Right atrium auricular region (tissue), 2 donors: ENCODE data around the gene PAX3. TPM values are rescaled to one million over a fixed set of nuclear protein-coding genes. Genes with fewer than 3 reads are reported as not detected.

Experiments
- DNase-seq: peaks from one replicate; pipeline ENCODE4 v3.0.0-alpha.2; 2019; ENCODE audit warnings: low spot score
- H3K27ac ChIP-seq, 2 donors: fragments of 200-600 bp; sonication (generic); 1 replicate in 1 of 2; 2 replicates in 1 of 2; pipeline ENCODE4 v1.5.1; 2016 to 2019
- H3K27me3 ChIP-seq, 2 donors: fragments of 200-600 bp; sonication (generic); one replicate each; pipeline versions ENCODE4 v1.5.1 to v1.6.0; 2017 to 2019
- H3K36me3 ChIP-seq: fragments of 200-600 bp; sonication (generic); one replicate; pipeline ENCODE4 v1.5.1; 2016
- H3K4me1 ChIP-seq, 2 donors: fragments of 200-600 bp; sonication (generic); one replicate each; pipeline versions ENCODE4 v1.5.1 to v1.6.0; 2017 to 2019
- H3K4me3 ChIP-seq, 2 donors: fragments of 200-600 bp; sonication (generic); 1 replicate in 1 of 2; 2 replicates in 1 of 2; pipeline ENCODE4 v1.5.1; 2017 to 2019; ENCODE audit warnings: mild to moderate bottlenecking in 1 of 2, moderate library complexity in 1 of 2
- H3K9me3 ChIP-seq, 2 donors: fragments of 200-600 bp; sonication (generic); one replicate each; pipeline ENCODE4 v1.5.1; 2019
- CTCF ChIP-seq, 2 donors: fragments of 200-600 bp; sonication (generic); IDR thresholded peaks; one replicate each; pipeline ENCODE4 v1.5.1; 2019; ENCODE audit warnings: antibody characterized with exemption in 2 of 2
- total RNA-seq, 2 donors: library from RNA; depleted of rRNA; stranded (reverse); fragments of >200 nt; gene quantifications; one replicate each; pipeline ENCODE4 v1.1.0, GENCODE V29; 2016

Gene PAX3
- total RNA-seq, 2 donors from 2014 or later: 0.24 to 1.7 TPM

GRCh38 chr2:222298001-222298310 is 842 bp downstream of the PAX3 start:
- Histone ChIP-seq H3K27me3 (peaks cover 81 to 89% of the 10 kb centered on the region in 2 donors), H3K36me3 (no peaks in the 10 kb centered on the region), H3K9me3 (no peaks in the 10 kb centered on the region), H3K4me1 (peaks cover 0 to 44% of the 10 kb centered on the region in 2 donors), H3K27ac (no peak overlapping the region), H3K4me3 (peak overlapping the region in 1 of 2 donors; percentile 24)
- DNase-seq: no peak
- no peak for TF ChIP-seq CTCF (IDR thresholded peaks at IDR 0.05)

DNA sequence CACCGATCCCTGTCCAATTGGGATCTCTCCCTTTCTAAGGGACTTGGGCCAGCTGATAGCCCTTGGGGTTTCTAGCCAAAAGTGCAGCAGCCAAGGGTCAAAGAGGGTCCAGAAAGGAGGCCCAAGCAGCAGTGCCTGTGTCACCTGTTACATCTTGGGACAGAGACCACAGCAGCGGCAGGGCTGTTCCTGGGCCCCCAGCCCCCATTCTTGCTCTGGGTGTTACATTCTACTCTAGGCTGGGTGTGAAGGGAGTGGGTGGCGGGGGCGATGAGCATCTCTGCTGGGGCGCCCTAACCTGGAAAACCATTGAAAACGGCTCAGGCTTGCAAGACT is 1.2 kb downstream of the PAX3 start:
- DNase-seq: no peak
- Histone ChIP-seq H3K27ac (no peak overlapping the region), H3K27me3 (peaks cover 79 to 87% of the 10 kb centered on the region in 2 donors), H3K4me1 (peaks cover 0 to 44% of the 10 kb centered on the region in 2 donors), H3K4me3 (no peak overlapping the region), H3K9me3 (no peaks in the 10 kb centered on the region), H3K36me3 (no peaks in the 10 kb centered on the region)
- TF ChIP-seq CTCF (IDR thresholded peaks at IDR 0.05): no peak

DNA sequence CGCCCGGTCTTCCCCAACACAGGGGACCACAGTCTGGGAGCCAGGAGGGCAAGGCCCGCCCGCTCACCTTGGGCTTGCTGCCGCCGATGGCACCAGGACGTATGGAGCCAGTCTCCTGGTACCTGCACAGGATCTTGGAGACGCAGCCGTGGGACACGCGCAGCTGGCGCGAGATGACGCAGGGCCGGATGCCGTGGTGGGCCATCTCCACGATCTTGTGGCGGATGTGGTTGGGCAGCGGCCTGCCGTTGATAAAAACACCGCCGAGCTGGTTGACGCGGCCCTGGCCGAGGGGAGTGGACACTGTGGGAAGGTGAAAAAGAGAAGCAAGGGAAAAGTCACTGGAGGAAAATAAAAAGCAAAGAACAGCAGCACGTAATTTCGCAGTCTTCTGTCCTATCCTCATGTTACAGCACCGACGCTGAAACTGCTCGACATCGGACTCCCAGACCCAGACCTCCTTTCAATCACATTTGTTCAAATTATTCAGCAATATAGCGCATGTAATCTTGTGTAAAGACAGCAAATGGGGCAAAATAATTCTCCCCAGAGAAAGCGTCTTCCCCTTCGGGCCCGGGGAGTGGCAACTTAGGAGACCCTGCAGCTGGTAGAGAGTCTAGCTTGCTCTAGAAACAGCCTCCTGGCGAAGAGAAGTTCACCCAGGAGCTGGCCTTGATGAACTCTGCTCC is 1.7 kb downstream of the PAX3 start:
- Histone ChIP-seq H3K27me3 (peaks cover 77 to 87% of the 10 kb centered on the region in 2 donors), H3K9me3 (no peaks in the 10 kb centered on the region), H3K36me3 (no peaks in the 10 kb centered on the region), H3K4me1 (peaks cover 0 to 44% of the 10 kb centered on the region in 2 donors), H3K4me3 (no peak overlapping the region), H3K27ac (no peak overlapping the region)
- TF ChIP-seq CTCF (IDR thresholded peaks at IDR 0.05): no peak
- DNase-seq: no peak

DNA sequence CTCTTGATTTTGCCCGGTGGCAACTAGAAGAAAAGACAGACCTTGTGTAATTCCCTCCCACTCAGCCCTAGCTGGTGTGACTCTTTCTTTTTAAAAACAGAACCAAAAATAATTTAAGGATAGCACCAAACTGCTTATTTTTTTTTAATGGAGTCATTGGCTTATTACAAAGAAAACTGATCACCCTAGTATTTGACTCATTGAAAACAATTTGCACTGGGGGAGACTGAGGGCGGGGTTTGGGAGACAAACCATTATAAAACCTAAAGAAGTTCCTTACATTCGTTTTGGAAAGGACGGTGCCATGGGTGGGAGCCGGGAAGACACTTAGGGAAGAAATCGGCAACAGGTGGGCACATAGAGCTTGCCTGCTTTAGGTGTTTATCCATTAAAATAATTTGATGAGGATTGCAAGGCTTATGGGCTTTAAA is 2.5 kb downstream of the PAX3 start:
- Histone ChIP-seq H3K36me3 (no peaks in the 10 kb centered on the region), H3K9me3 (no peaks in the 10 kb centered on the region), H3K27me3 (peaks cover 72 to 83% of the 10 kb centered on the region in 2 donors), H3K4me1 (peaks cover 0 to 44% of the 10 kb centered on the region in 2 donors), H3K27ac (no peak overlapping the region), H3K4me3 (no peak overlapping the region)
- DNase-seq: no peak
- TF ChIP-seq CTCF (IDR thresholded peaks at IDR 0.05): no peak

DNA sequence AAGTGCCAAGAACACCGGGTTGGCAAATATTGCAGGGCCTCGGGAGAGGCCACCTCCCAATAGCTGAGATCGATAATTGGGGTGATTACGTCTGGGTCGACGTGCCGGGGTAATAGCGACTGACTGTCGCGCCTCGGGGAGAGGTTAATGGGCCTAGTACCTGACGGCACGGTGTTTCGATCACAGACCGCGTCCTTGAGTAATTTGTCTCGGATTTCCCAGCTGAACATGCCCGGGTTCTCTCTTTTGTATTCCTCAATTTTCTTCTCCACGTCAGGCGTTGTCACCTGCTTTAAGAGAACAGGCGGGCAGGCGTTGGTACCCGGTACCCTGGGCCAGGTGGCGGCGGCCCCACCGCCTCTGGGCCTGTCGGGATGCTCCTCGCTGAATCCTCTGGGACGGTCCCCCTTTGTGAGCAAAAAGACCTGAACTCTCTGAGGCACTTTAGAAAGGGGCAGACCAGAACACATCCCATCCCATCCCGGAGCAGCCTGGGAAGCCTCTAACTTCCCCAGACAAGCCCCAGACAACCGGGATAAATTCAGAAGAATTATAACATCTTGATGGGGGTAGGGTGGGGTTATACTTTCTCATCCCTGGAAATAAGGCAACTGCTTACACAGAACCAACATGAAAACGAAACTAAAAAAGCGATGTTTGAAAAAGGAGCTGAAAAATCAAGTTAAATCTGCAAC is 3.3 kb downstream of the PAX3 start:
- Histone ChIP-seq H3K27me3 (peaks cover 78 to 80% of the 10 kb centered on the region in 2 donors), H3K4me1 (peaks cover 0 to 48% of the 10 kb centered on the region in 2 donors)
- DNase-seq: no peak

More for the DNA sequence above, 3.3 kb downstream of the PAX3 start:
- no peak overlapping the region for H3K27ac ChIP-seq
- no peak for TF ChIP-seq CTCF (IDR thresholded peaks at IDR 0.05)
- no peaks in the 10 kb centered on the region for H3K36me3 ChIP-seq
- H3K9me3 ChIP-seq: no peaks in the 10 kb centered on the region
- H3K4me3 ChIP-seq: peak overlapping the region in 1 of 2 donors; percentile 3
